HFFc6 (cell line): ENCODE data around the gene TSPAN9. TPM values are rescaled to one million over a fixed set of nuclear protein-coding genes. Genes with fewer than 3 reads are reported as not detected.

Experiments
- DNase-seq: peaks from one replicate; pipeline ENCODE4 v3.0.0-alpha.2; 2018
- H3K27ac Mint-ChIP-seq: 2 replicates; pipeline ENCODE4 v1.8.0; 2020; ENCODE audit warnings: mild to moderate bottlenecking, mixed read lengths
- H3K27me3 Mint-ChIP-seq: 2 replicates; pipeline ENCODE4 v1.8.0; 2021; ENCODE audit warnings: mild to moderate bottlenecking, moderate library complexity, mixed read lengths; ENCODE audit not compliant: insufficient read depth
- H3K36me3 Mint-ChIP-seq: 2 replicates; pipeline ENCODE4 v1.8.0; 2021; ENCODE audit warnings: low read depth, mixed read lengths
- H3K4me1 Mint-ChIP-seq: 2 replicates; pipeline ENCODE4 v1.8.0; 2020; ENCODE audit warnings: low read depth, mixed read lengths
- H3K4me3 Mint-ChIP-seq: 2 replicates; pipeline ENCODE4 v1.8.0; 2020; ENCODE audit warnings: mild to moderate bottlenecking, moderate library complexity, mixed read lengths
- H3K9me3 Mint-ChIP-seq: 2 replicates; pipeline ENCODE4 v1.8.0; 2020; ENCODE audit warnings: mild to moderate bottlenecking, mixed read lengths
- CTCF ChIP-seq: fragments of 200-600 bp; sonication (generic); IDR thresholded peaks from 2 replicates; pipeline ENCODE4 v1.5.0; 2021; ENCODE audit warnings: antibody characterized with exemption, mild to moderate bottlenecking
- total RNA-seq, 6 experiments: library from RNA; stranded (reverse); fragmentation: NEBNext Ultra II Directional; extraction: Animal tissue kit (Norgen Biotek cat#: 25700); gene quantifications; 2 replicates in 1 of 6; 3 replicates in 5 of 6; pipeline ENCODE4 v1.2.3, GENCODE V29; 2021

Gene TSPAN9
- total RNA-seq, 6 experiments from 2014 or later: 18.1 to 35.8 (median 22.7) TPM

- Mint-ChIP-seq H3K27ac (no peak overlapping the region), H3K27me3 (peaks cover 4% of the 10 kb centered on the region), H3K4me1 (peaks cover 33% of the 10 kb centered on the region), H3K9me3 (peaks cover 4% of the 10 kb centered on the region; the same call in 1 of the 2 replicates), H3K4me3 (no peak overlapping the region), H3K36me3 (peaks cover 16% of the 10 kb centered on the region)
- TF ChIP-seq CTCF: no peak
- DNase-seq: no peak
These were observed 51.5 kb downstream of the TSPAN9 start for GRCh38 chr12:3128498-3129293.

- peaks cover 16% of the 10 kb centered on the region for H3K36me3 Mint-ChIP-seq
- no peak for TF ChIP-seq CTCF
- H3K27ac Mint-ChIP-seq: no peak overlapping the region
- DNase-seq: peak; percentile 36
- no peak overlapping the region for H3K4me3 Mint-ChIP-seq
- no peaks in the 10 kb centered on the region; the same call in 1 of the 2 replicates for H3K9me3 Mint-ChIP-seq
- peaks cover 4% of the 10 kb centered on the region for H3K27me3 Mint-ChIP-seq
- peaks cover 32% of the 10 kb centered on the region for H3K4me1 Mint-ChIP-seq
These were observed 52.3 kb downstream of the TSPAN9 start for GRCh38 chr12:3129301-3130056.

- Mint-ChIP-seq H3K9me3 (no peaks in the 10 kb centered on the region; the same call in 1 of the 2 replicates), H3K4me1 (peaks cover 34% of the 10 kb centered on the region), H3K27ac (no peak overlapping the region), H3K36me3 (peaks cover 16% of the 10 kb centered on the region), H3K4me3 (no peak overlapping the region), H3K27me3 (peaks cover 4% of the 10 kb centered on the region)
- TF ChIP-seq CTCF: no peak
- no peak for DNase-seq
These were observed 53.1 kb downstream of the TSPAN9 start for GRCh38 chr12:3130057-3130830.

- no peak overlapping the region for H3K27ac Mint-ChIP-seq
- H3K4me3 Mint-ChIP-seq: no peak overlapping the region
- peaks cover 40% of the 10 kb centered on the region for H3K4me1 Mint-ChIP-seq
- no peaks in the 10 kb centered on the region; the same call in 1 of the 2 replicates for H3K9me3 Mint-ChIP-seq
- no peak for TF ChIP-seq CTCF
- DNase-seq: no peak
- H3K36me3 Mint-ChIP-seq: peaks cover 8% of the 10 kb centered on the region
- H3K27me3 Mint-ChIP-seq: peaks cover 6% of the 10 kb centered on the region
These were observed 54.0 kb downstream of the TSPAN9 start for GRCh38 chr12:3131129-3131528.

- DNase-seq: peak; percentile 52
- H3K9me3 Mint-ChIP-seq: no peaks in the 10 kb centered on the region; the same call in 1 of the 2 replicates
- H3K4me3 Mint-ChIP-seq: peak overlapping the region; percentile 53
- peaks cover 6% of the 10 kb centered on the region for H3K27me3 Mint-ChIP-seq
- peaks cover 7% of the 10 kb centered on the region for H3K36me3 Mint-ChIP-seq
- TF ChIP-seq CTCF: peak; percentile 21; the same call in 1 of the 2 replicates
- peak overlapping the region; percentile 84 for H3K27ac Mint-ChIP-seq
- H3K4me1 Mint-ChIP-seq: peaks cover 53% of the 10 kb centered on the region
These were observed 55.6 kb downstream of the TSPAN9 start for GRCh38 chr12:3132636-3133404.
